NCI-H2227 treated with DMSO at 0.1 percent for 48 hours (cell line): ENCODE measurements around the gene FOXP1.

Experiments used
- DNase-seq: peaks from one replicate; lab custom pipeline; 2025; lab: John Stamatoyannopoulos, UW

FOXP1 gene

DNA sequence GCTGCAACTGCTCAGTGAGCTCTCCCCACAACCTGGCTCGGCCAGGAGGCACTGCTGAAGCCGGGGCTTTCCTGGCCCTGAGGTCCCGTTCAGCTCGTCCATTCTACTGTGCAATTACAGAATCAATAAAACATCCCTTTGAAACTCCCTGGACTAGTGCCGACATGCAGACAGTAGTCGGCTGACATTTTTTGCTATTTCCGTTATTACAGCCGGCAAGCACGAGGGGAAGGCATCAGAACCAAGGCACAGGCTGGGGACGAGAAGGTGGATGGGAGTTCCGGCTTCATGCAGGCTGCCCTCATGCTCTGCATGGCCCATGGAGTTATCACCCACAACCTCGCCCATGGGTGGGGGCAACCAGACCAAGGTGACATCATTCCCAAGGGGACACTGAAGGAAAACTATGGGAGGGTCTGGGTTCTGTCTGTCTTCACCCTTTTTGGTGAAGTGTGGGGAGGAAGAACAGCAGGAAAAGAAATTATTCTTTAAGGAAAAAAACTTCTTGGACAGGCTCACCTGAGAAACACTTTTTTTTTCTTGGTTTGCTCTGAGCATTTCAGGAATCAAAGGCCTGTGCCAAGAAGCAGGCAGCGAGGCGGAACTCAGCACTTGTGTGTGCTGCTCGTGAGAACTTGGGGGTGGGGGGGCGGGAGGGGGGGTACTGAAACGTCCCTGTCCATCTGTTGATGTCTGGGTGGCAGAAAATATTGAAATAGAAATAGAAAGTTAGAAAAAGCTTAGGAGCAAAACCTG lies 154.5 kb downstream of the FOXP1 start:
- DNase-seq = no peak

DNA sequence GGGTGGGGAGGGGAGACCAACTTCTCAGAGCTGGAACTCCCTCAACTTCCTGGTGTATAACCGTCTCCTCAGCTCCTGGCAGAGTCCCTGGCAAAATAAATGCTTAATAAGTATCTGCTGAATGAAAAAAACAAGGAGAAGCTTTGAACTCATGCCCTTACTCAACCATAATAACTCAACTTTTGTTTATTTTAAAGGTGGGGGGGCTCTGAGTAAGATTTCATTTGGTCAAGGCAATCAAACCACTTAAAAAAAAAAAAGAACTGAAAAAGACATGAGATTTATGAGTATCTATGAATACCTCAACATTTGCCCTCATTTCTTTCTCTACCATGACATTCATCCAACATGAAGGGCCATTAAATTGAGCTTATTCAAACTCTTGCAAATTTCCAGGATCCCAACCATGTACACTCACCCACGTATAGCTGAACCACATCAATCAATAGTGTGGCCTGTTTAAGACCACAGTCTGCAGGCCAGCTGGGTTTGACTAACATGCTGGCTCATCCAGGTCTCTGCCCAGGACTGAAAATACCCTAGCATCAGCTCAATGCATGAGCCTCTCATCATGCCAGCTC lies 157.9 kb downstream of the FOXP1 start:
- no peak for DNase-seq

DNA sequence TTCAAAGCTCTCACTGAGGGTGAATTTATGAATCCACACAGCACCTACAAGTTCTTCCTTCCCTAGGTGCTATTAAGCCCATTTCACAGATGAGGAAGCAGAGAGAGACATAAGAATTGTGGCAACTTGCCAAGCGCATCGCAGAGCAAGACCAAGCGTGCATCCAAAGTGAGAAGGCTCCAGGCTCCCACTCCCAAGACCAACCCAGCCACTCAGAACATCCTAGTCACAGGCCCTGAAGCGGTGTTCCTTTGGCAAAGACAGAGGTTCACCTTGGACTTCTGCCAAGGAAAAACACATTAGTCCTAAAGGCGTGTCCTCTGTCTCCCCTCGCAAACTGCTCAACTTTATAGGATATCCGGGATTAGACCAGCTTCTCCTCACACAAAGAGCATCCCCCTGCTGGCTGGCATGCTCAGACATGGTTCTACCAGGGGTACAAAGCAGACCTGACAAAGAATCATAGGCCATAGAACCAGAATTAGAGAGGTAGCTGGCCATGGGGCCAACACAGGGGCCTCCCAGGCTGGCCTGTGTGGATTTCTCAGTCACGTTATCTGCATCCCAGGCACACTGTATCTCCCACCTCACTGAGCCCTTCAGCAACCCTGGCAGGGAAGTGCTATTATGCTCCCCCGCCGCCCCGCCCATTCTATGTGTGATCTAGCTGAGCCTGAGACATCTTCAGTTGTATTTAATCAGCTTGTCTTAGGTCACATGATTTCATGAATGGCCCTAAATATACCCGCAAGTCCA lies 160.2 kb downstream of the FOXP1 start:
- no peak for DNase-seq

DNA sequence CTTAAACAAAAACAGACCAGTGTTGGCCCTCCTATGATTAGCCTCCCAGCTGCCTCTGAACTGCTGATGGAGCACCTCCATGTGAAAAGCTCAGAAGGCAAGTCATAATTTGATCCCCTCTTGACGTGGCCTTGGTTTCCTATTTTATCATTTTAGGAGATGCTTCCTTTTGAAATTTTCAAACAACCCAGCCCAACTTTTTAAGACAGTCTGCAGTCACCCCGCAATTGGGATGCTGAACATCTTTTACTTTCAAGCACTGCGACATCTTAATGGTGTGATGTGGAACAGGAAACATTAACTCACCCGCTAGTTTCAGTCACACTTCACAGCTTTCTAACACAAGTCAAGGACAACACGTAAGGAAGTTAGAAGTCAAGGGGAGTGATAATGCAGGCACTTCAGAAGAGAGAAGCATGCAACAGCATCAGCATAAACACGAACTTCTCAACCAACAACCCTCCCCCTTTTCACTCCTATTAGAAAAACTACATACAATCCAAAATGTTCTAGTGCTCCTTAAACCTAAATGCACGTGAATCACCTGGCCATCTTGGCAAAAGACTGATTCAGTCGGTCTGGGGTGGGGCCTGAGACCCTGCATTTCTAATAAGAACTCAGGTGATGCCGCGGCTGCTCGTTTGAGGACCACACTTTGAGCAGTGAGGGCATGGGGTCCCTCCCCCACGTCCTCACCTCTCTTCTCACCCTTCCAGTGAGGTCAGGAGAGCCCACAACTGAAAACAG lies 161.5 kb downstream of the FOXP1 start:
- no peak for DNase-seq

DNA sequence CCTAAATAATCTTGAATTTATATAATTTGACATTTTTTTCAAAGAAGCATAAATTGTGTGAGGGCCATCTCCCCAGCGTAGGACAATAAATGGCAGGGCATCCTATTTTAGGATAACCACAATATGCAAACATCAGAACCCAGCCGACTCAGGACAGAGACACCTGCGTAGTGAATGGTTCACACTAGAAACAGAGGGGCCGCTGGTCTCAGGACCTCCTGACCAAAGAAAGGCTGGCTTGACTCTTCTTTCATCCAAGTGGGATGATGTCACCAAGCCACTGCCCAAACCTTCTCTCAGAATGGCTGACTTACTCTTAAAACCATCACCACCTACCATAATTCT lies 162.1 kb downstream of the FOXP1 start:
- no peak for DNase-seq

DNA sequence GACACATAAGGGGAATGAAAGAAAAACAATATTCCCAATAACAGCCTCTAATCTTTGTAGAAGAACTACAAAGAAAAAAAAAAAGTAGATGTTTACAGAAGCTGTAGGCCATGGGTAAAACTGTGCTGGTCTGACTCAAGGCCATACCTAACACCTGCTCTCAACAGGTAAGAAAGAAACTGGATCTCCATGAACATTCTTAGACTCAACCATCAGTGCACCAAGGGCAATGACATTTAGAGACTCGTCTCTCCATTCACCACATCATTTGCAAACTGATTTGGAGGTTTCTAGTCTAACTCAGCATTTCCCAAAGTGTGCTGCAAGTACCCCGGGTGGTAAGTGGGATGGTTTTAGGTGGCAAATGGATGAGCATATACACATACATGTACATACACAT lies 164.2 kb downstream of the FOXP1 start:
- no peak for DNase-seq

DNA sequence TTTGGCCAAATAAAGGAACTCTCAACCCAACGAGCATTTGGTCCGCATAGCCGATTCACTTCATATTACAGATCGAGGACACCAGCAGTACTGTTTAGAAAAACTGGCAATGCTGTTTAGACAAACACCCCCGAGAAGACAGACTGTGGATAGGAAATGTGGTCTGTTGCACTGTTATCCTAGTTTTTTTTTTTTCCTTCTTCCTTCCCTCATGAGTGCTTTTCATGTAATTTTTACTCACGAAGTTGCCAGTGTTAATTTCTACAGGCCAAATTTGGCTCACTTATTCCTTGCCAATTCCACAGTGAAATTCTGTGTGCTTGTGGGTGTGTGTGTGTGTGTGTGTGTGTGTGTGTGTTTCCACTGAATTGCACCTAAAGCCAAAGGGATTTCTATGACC lies 165.7 kb downstream of the FOXP1 start:
- no peak for DNase-seq

DNA sequence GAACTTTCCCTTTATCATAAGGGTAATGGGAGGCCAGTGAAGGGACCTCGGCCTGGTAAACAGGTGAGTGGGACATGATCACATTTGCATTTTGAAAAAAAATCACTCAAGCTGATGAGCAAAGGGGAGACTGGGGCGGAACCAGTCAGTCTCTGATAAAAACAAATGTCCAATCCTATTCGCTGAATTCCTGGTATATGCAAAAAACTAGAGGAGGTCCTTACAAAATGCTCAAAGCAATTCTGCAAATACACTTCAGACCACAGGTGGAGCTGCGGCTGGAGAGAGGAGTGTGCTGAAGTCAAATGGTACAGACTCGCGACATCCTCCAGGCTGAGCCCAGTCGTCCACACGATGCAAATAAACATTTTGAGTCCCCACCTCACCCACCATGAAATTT lies 166.7 kb downstream of the FOXP1 start:
- DNase-seq = no peak

DNA sequence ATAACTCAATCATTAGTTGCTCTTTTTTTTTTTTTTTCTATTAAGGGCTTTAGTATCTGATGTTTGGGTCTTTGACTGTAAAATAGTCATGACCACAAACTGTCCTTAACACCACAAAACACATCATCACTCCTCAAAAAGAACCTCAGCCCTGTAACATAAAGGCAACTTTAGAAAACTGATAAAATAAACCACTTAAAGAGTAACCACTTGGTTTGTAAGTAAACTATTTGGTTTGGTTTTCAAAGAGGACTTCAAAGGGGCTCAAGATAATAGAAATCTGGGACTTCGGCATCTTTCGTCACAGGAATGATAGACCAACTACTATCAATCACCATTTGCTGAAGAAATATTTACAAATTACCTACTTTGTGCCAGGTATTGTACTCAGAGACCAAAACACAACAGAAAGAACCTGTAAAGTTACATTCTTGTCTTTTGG lies 167.8 kb downstream of the FOXP1 start:
- no peak for DNase-seq

DNA sequence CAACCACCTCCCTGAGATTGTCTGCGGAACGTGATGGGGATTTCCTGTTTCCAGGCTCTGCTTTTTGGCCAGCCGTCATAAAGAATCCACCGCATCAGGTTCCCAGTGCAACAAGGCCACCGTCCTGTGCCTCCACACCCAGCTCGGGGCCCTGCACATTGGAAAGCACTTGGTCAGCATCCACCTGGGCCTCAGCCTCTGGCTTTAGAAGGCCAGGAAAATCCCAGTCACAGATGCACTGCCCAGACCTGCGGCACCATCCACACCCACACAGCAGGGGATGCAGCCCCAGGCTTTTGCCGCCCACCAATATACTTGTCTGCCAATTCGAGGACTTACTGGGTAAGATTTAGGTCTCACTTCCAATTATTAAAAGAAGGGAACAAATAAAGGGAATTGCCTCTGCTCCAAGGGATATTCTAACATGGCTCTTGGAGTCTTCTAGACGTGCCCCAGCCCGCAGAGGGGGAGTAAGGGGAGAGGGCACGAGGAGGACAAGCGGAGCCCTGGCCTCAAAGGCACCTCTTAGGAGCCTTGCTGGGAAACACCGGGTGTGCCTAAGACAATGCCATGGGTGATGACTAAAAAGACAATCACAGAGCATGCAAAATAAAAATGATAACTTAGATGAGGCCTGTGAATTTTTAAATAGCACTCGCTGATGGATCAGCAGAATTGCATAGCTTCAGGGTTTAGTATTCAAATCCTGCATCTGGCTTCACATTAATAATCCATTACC lies 169.2 kb downstream of the FOXP1 start:
- no peak for DNase-seq

DNA sequence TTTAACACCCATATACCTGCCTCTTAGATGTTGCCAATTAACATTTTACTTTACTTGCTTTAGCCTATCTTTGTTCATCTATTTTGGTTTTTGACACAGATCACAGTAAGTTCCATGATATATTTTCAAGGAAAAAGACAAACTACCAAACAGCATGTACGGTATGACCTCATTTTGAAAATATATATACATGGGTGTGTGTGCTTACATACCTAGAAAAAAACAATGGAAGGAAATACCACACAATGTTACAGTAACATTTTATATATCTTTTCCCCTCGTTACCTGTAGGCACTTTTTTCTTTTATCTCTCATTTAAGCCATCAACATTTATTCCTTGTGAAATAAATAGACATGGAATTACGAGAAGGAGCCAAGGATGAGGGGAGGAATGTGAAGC lies 170.0 kb downstream of the FOXP1 start:
- DNase-seq = no peak

DNA sequence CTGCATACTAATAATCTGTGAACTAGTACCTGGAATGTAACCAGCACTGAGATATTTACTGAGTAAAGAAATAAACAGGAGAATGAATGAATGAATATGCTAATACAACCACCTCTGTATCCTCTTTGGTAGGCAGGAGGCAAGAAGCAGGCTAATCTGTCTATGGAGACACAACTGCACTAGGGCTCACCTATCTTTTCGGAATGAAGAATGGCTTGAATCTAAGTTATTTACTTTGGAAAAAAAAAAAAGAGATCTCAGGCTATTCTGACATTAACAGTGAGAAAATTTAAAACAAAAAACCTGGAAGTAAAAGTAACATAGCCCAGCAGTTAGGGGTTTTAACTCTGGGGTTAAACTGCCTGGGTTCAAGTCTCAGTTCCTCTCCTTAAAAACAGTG lies 174.2 kb downstream of the FOXP1 start:
- DNase-seq = no peak

DNA sequence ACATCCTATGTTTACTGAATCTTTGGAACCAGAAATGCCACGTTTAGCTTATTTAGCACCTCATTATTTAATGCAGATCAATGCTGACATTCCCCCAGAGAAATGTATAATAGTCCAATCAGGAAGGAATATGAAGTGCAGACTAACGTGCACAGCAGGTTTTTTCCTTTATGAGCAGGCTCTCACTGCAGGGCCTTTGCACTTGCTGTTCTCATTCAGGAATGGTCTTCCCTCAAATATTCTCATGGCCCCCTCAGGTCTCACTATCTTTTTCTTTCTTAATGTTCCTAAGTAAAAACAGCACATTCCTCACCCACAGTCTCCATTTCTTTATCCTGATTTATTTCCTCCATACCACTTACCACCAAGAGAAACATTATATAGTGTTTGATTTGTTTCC lies 174.6 kb downstream of the FOXP1 start:
- DNase-seq = no peak

DNA sequence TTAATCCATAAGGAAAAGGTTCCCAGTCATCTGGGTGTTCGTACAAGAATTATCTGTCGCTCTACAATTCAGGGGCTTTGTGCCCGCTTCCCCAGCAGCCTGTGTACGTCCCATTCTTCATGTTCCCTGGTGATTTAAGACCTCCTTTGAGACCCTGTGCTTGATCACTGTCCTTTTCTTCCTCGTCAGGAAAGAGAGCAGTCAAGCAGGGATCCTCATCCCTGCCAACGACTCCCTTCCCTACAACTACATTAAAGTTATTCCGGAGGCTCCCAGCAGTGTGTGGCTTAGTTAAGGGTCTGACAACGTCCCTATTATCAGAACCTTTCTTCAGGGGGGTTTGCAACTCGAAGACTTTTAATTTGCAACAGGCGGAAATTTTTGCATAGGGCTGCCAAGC lies 175.7 kb downstream of the FOXP1 start:
- no peak for DNase-seq

DNA sequence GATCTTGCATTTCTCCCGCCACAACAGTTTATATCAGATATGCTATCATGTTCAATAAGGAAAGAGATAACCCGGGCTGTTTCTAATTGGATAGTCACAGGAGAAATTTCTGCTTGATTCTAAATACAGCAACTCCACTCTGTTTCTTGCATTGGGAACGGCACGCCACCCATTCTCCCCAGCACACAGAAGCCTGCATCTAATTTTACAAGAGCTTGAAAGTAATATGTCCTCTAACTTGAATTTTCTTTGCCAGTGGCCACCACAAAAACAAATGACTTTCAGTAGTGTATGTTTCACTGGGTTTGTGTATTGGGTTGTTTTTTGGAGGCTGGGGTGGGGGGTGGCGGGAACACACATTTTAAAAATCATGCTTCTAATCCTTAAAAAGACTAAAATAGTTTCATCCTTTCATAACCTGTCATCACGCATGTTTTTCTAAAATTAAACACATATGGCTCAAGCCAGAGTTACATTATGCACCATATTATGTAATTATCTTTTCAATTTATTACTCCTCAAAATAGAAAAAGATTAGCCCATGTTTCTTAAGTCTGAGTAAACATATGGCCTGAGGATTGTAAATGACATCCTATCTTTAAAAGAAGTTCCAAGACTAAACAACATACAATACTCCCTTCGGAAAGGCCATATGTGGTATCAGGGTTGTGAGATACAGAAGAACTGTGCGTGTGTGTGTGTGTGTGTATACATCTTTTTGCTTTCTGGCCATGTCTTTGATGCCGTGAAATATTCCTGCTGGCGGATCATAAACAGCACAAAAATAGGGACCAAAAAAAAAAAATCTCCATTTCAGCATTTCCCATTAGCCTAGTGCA lies 176.3 kb downstream of the FOXP1 start:
- DNase-seq = no peak

DNA sequence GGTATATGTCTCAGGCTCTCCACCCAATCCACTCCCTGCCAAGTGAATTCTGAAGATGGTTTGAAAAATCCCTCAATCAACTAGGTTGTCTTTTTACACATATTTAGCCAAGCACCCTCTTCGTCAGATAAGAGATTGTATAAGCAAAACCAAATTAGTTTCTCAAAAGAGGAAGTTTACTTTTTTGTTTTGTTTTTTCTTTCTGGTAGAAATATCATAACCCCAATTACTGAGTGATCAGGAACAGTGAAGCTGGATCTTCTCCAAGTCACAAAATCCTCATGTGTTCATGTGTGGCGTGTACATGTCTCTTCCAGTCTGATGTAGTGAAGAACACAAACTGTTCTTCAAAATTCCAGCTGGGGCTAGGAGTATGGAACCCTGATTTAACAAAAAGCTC lies 180.6 kb downstream of the FOXP1 start:
- DNase-seq = no peak

DNA sequence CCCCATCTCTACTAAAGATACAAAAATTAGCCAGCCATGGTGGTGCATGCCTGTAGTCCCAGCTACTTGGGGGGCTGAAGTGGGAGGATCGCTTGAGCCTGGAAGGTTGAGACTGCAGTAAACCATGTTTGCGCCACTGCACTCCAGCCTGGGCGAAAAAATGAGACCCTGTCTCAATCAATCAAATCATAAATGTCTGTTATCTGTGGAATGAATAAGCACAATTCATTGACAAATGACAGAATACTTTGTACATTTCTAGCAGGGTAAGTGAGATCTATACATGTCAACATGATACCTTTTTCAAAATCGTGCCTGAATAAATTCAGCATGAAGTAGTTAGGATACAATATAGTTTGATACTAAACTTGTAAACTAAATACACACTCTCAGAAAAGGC lies 181.2 kb downstream of the FOXP1 start:
- no peak for DNase-seq

DNA sequence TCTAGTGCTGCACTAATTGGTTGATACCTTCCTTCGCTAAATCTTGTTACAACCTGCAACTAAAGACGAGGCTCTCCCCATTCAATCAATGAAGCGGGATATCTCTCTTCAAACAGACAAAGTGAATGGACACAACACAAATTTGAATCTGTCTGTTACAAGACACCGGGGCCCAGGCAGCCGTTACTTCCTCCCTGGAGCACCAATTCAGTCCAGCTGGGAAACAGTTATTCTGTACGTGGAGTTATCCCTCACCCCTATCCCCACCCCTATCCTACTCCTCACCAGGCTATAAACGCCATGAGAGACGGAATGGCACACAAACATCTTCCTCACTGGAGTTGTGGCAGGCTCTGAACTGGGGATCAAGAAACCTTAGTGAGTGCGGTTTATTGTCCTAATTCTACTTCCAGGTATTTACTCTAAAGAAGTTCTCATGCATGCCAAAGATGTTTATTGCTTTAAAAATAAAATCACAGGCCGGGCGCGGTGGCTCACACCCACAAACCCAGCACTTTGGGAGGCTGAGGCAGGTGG lies 181.8 kb downstream of the FOXP1 start:
- no peak for DNase-seq

DNA sequence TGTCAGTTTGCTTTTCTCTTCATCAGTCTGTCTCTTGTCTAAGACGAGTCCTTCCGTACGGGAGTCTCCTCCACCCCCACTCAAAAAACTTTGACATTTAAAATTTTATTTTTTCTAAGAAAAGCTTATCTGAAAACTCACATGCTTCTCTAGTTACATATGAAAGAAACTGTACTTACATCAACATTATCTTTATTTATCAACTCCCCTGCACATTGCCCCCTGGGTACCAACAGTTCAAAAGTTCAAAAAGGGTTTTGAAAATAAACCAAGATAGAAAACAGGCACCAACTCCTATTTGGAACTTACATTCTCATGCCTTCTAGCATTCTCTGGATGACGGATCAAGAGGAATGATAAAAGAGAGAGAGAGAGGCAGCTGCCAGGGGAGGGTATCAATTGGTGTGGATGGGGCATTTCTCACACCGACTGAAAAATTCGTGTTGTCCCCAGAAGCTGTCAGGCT lies 182.5 kb downstream of the FOXP1 start:
- DNase-seq = no peak

DNA sequence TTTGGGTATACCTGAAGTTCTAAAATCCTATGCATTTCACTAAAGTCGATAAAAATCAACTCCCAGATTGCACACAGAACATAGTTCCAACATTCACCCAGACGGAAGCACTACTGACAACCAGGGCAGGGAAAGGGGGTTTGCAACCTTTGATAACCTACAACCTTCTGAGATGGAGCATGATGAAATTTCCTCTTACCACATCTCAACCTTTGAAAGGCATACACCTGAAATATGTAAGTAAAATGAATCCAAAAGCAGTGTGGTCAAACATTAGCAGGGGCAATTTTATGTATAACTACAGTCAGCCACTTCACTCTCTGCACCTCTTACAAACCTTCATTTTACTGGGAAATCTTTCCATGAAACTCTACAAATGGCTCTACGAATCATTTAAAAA lies 184.1 kb downstream of the FOXP1 start:
- DNase-seq = no peak
